NB4 (cell line): ENCODE measurements around the gene THADA.

Experiments used
- DNase-seq: peaks from one replicate; pipeline ENCODE4 v3.0.0; 2010; ENCODE audit warnings: low read depth
- H3K4me3 ChIP-seq: one replicate; pipeline ENCODE4 v1.5.1; 2011; ENCODE audit warnings: mild to moderate bottlenecking, low read depth, low read length, moderate library complexity
- CTCF ChIP-seq: IDR thresholded peaks from one replicate; pipeline ENCODE4 v1.5.1; 2012; ENCODE audit warnings: low read depth, low read length
- MAX ChIP-seq: IDR thresholded peaks from 2 replicates; pipeline ENCODE4 v1.6.1; 2011; ENCODE audit warnings: low read depth, low read length
- MYC ChIP-seq: IDR thresholded peaks from 2 replicates; pipeline ENCODE4 v1.6.1; 2011; ENCODE audit warnings: low read depth, low read length
- POLR2A ChIP-seq: IDR thresholded peaks from 2 replicates; pipeline ENCODE4 v1.6.1; 2011; ENCODE audit warnings: mild to moderate bottlenecking; ENCODE audit not compliant: insufficient read length; ENCODE audit errors: extremely low read depth

THADA gene

GRCh38 chr2:43220760-43221123 lies 375.1 kb downstream of the THADA start:
- H3K4me3 ChIP-seq: peak overlapping the region; percentile 88
- TF ChIP-seq POLR2A (no peak), CTCF (no peak), MAX (no peak), MYC (no peak)
- DNase-seq: no peak

GRCh38 chr2:43220229-43220751 lies 375.5 kb downstream of the THADA start:
- H3K4me3 ChIP-seq: peak overlapping the region; percentile 88
- DNase-seq: no peak
- TF ChIP-seq MAX (no peak), CTCF (no peak), MYC (no peak)

- TF ChIP-seq MYC: peak; percentile 81
- peak; percentile 83 for TF ChIP-seq MAX
- TF ChIP-seq CTCF: peak; percentile 3
- TF ChIP-seq POLR2A: peak; percentile 74
- peak overlapping the region; percentile 88 for H3K4me3 ChIP-seq
- peak; percentile 98 for DNase-seq
These were observed 376.2 kb downstream of the THADA start for GRCh38 chr2:43219383-43220228.

GRCh38 chr2:43218702-43219382 lies 377.0 kb downstream of the THADA start:
- TF ChIP-seq MAX: peak; percentile 59; the same call in 1 of the 2 replicates
- peak; percentile 34; the same call in 1 of the 2 replicates for TF ChIP-seq MYC
- no peak for TF ChIP-seq CTCF
- TF ChIP-seq POLR2A: peak; percentile 26
- peak; percentile 87 for DNase-seq
- peak overlapping the region; percentile 88 for H3K4me3 ChIP-seq

- TF ChIP-seq CTCF (no peak), MYC (0 out of 2 replicates have a peak, but pooled peaks have one; percentile 7)
- no peak for DNase-seq
- peak overlapping the region; percentile 88 for H3K4me3 ChIP-seq
These were observed 377.6 kb downstream of the THADA start for GRCh38 chr2:43218155-43218701.
